Hepatic stellate cell (primary cell): ENCODE measurements around the gene SGPP2.

Source experiments
- DNase-seq: peaks from one replicate; pipeline ENCODE4 v3.0.0; 2011; ENCODE audit warnings: low spot score

Gene SGPP2

GRCh38 chr2:222525811-222526210 lies 101.5 kb downstream of the SGPP2 start:
- no peak for DNase-seq

GRCh38 chr2:222526480-222527277 lies 102.3 kb downstream of the SGPP2 start:
- DNase-seq, result no peak

GRCh38 chr2:222532315-222532714 lies 108.0 kb downstream of the SGPP2 start:
- no peak for DNase-seq

- no peak for DNase-seq
Observed at GRCh38 chr2:222535477-222535876, 111.1 kb downstream of the SGPP2 start.

- DNase-seq, result no peak
Observed at GRCh38 chr2:222538535-222538934, 114.2 kb downstream of the SGPP2 start.

GRCh38 chr2:222544661-222545060 lies 120.3 kb downstream of the SGPP2 start:
- no peak for DNase-seq

- no peak for DNase-seq
Observed at GRCh38 chr2:222545823-222546795, 121.8 kb downstream of the SGPP2 start.

GRCh38 chr2:222547083-222547482 lies 122.7 kb downstream of the SGPP2 start:
- no peak for DNase-seq

GRCh38 chr2:222548992-222549391 lies 124.6 kb downstream of the SGPP2 start:
- DNase-seq, result no peak

GRCh38 chr2:222554517-222554916 lies 130.2 kb downstream of the SGPP2 start:
- DNase-seq, result no peak

- no peak for DNase-seq
Observed at GRCh38 chr2:222561151-222561550, 136.8 kb downstream of the SGPP2 start.

- DNase-seq, result peak; percentile 27
Observed at GRCh38 chr2:222561817-222562645, 137.7 kb downstream of the SGPP2 start.

GRCh38 chr2:222563106-222563718 lies 138.9 kb downstream of the SGPP2 start:
- DNase-seq, result no peak

GRCh38 chr2:222563936-222564335 lies 139.6 kb downstream of the SGPP2 start:
- no peak for DNase-seq

- DNase-seq, result no peak
Observed at GRCh38 chr2:222566229-222566628, 141.9 kb downstream of the SGPP2 start.

GRCh38 chr2:222568865-222569264 lies 144.5 kb downstream of the SGPP2 start:
- DNase-seq, result no peak

- no peak for DNase-seq
Observed at GRCh38 chr2:222569826-222570225, 145.5 kb downstream of the SGPP2 start.

GRCh38 chr2:222572264-222572721 lies 147.9 kb downstream of the SGPP2 start:
- DNase-seq, result no peak

- no peak for DNase-seq
Observed at GRCh38 chr2:222572751-222573174, 148.4 kb downstream of the SGPP2 start.

- DNase-seq, result no peak
Observed at GRCh38 chr2:222575618-222576017, 151.3 kb downstream of the SGPP2 start.
